ENCODE results near the gene MTUS2. TPM values are rescaled to one million over a fixed set of nuclear protein-coding genes. Genes with fewer than 3 reads are reported as not detected.

The MTUS2 gene
- total and polyA plus RNA-seq, 2 of the 8 experiments (the other 6 are each of a cell fraction or from before 2014, with no cell fraction given), result 0.18 to 0.80 TPM

- no peak for TF ChIP-seq SIN3A (conservative IDR thresholded peaks at IDR 0.05 in 1 of 2, IDR thresholded peaks at IDR 0.05 in 1 of 2; ENCODE audit: low read depth in 1 of 2, low read length in 2 of 2)
- no peak for TF ChIP-seq BCL11A (IDR thresholded peaks at IDR 0.05; ENCODE audit: low read depth in 2 of 2, low read length in 2 of 2)
- no peak for TF ChIP-seq TEAD4 (IDR thresholded peaks at IDR 0.05; ENCODE audit: low read depth, low read length)
- TF ChIP-seq POLR2AphosphoS5 (IDR thresholded peaks at IDR 0.05; ENCODE audit: low read depth, low read length), result no peak
- TF ChIP-seq KDM1A (IDR thresholded peaks at IDR 0.05; ENCODE audit: borderline replicate concordance, low read length), result no peak
- TF ChIP-seq CTBP2 (IDR thresholded peaks at IDR 0.05; ENCODE audit: borderline replicate concordance, insufficient read depth, insufficient read length, low read length), result no peak
- TF ChIP-seq USF2 (IDR thresholded peaks at IDR 0.05; ENCODE audit: low read length), result no peak
- no peak for TF ChIP-seq YY1 (IDR thresholded peaks at IDR 0.05; ENCODE audit: low read depth, low read length)
- no peak for TF ChIP-seq KDM5A (IDR thresholded peaks at IDR 0.05; ENCODE audit: low read length)
- no peak for TF ChIP-seq HDAC2 (IDR thresholded peaks at IDR 0.05; ENCODE audit: borderline replicate concordance in 1 of 2, low read depth in 2 of 2, low read length in 2 of 2)
- TF ChIP-seq JUN (IDR thresholded peaks at IDR 0.05; ENCODE audit: low read depth, low read length), result no peak
- TF ChIP-seq POLR2A (IDR thresholded peaks at IDR 0.05; ENCODE audit: control extremely low read depth in 1 of 2, low read depth in 2 of 2, low read length in 2 of 2), result no peak
- TF ChIP-seq RFX5 (IDR thresholded peaks at IDR 0.05; ENCODE audit: borderline replicate concordance, low read depth, low read length), result no peak
- TF ChIP-seq CEBPB (IDR thresholded peaks at IDR 0.05; ENCODE audit: low read depth, low read length), result no peak
- no peak for TF ChIP-seq RNF2 (IDR thresholded peaks at IDR 0.05; ENCODE audit: borderline replicate concordance, low read depth, low read length, missing control alignments, poor library complexity, severe bottlenecking)
- TF ChIP-seq CREB1 (IDR thresholded peaks at IDR 0.05), result no peak
- no peak for TF ChIP-seq EGR1 (IDR thresholded peaks at IDR 0.05; ENCODE audit: borderline replicate concordance, low read depth, low read length)
- no peak for TF ChIP-seq SP4 (IDR thresholded peaks at IDR 0.05; ENCODE audit: low read length)
- no peak for TF ChIP-seq SUZ12 (IDR thresholded peaks at IDR 0.05; ENCODE audit: low read length)
- 0 out of 2 replicates have a peak, but pooled peaks have one; percentile 21 for TF ChIP-seq BACH1 (IDR thresholded peaks at IDR 0.05; ENCODE audit: low read length)
- TF ChIP-seq SP1 (IDR thresholded peaks at IDR 0.05; ENCODE audit: low read depth, low read length), result no peak
- TF ChIP-seq CHD2 (IDR thresholded peaks at IDR 0.05; ENCODE audit: low read length), result no peak
- no peak for TF ChIP-seq RBBP5 (IDR thresholded peaks at IDR 0.05; ENCODE audit: borderline replicate concordance, low read depth, low read length)
- no peak for TF ChIP-seq SP2 (IDR thresholded peaks at IDR 0.05; ENCODE audit: low read length)
- TF ChIP-seq ASH2L (IDR thresholded peaks at IDR 0.05; ENCODE audit: low read length), result no peak
These were observed 542.9 kb downstream of the MTUS2 start (continued) for GRCh38 chr13:29362849-29363604.
